Measurements from ENCODE around the gene TMC3. TPM values are rescaled to one million over a fixed set of nuclear protein-coding genes. Genes with fewer than 3 reads are reported as not detected.

The TMC3 gene
- total RNA-seq, 2 experiments from 2014 or later: not detected

- intact Hi-C loops (cut with DNase I, micrococcal nuclease): no loop called here
- Mint-ChIP-seq H3K27ac (no peak overlapping the region), H3K9me3 (no peaks in the 10 kb centered on the region), H3K36me3 (ENCODE audit: low read depth) (no peaks in the 10 kb centered on the region), H3K4me1 (ENCODE audit: low read depth) (no peaks in the 10 kb centered on the region), H3K4me3 (no peak overlapping the region), H3K27me3 (no peaks in the 10 kb centered on the region)
- Histone ChIP-seq H3K9me3 (ENCODE audit: control insufficient read depth in 1 of 2, insufficient read depth in 1 of 2, low read length in 2 of 2) (no peaks in the 10 kb centered on the region), H3K4me1 (ENCODE audit: insufficient read depth, low read length) (no peaks in the 10 kb centered on the region), H3K27me3 (ENCODE audit: control insufficient read depth in 1 of 2, insufficient read depth in 2 of 2, low read length in 2 of 2) (no peaks in the 10 kb centered on the region), H3K27ac (ENCODE audit: low read depth in 1 of 2, low read length in 2 of 2) (no peak overlapping the region), H3K36me3 (ENCODE audit: insufficient read depth, low read length) (no peaks in the 10 kb centered on the region), H3K4me3 (ENCODE audit: low read length) (no peak overlapping the region)
- ChIA-PET POLR2A (no interaction called here), CTCF (no interaction called here)
- DNase-seq (no peak), ATAC-seq (ENCODE audit: poor library complexity) (no peak)
- no peak for TF ChIP-seq CTCF (IDR thresholded peaks at IDR 0.05)
These were observed 26.1 kb downstream of the TMC3 start for GRCh38 chr15:81347910-81348309.

- CTCF ChIA-PET: no interaction called here
- no peaks in the 10 kb centered on the region for H3K4me1 Mint-ChIP-seq (ENCODE audit: low read depth)
- no peaks in the 10 kb centered on the region for H3K9me3 ChIP-seq (ENCODE audit: control insufficient read depth in 1 of 2, insufficient read depth in 1 of 2, low read length in 2 of 2)
These were observed 27.4 kb downstream of the TMC3 start for GRCh38 chr15:81346611-81347010.

GRCh38 chr15:81343371-81343770 is 30.6 kb downstream of the TMC3 start:
- Histone ChIP-seq H3K4me3 (ENCODE audit: low read length) (no peak overlapping the region), H3K4me1 (ENCODE audit: insufficient read depth, low read length) (no peaks in the 10 kb centered on the region), H3K27me3 (ENCODE audit: control insufficient read depth in 1 of 2, insufficient read depth in 2 of 2, low read length in 2 of 2) (no peaks in the 10 kb centered on the region), H3K9me3 (ENCODE audit: control insufficient read depth in 1 of 2, insufficient read depth in 1 of 2, low read length in 2 of 2) (no peaks in the 10 kb centered on the region), H3K36me3 (ENCODE audit: insufficient read depth, low read length) (no peaks in the 10 kb centered on the region), H3K27ac (ENCODE audit: low read depth in 1 of 2, low read length in 2 of 2) (no peak overlapping the region)
- H3K27me3 Mint-ChIP-seq: no peaks in the 10 kb centered on the region
- ChIA-PET CTCF (interaction anchor here (1.1 kb wide), 1 partner anchor 23 kb away, joined by 3 read pairs; no protein-coding TSS in a partner anchor), POLR2A (interaction anchor here (0.6 kb wide), 1 partner anchor 207 kb away, joined by 3 read pairs; no protein-coding TSS in a partner anchor)
- no peak overlapping the region for H3K4me3 Mint-ChIP-seq
- H3K27ac Mint-ChIP-seq: no peak overlapping the region
- H3K4me1 Mint-ChIP-seq (ENCODE audit: low read depth): no peaks in the 10 kb centered on the region
- ATAC-seq (ENCODE audit: poor library complexity) (no peak), DNase-seq (no peak)
- no peaks in the 10 kb centered on the region for H3K9me3 Mint-ChIP-seq
- TF ChIP-seq CTCF (IDR thresholded peaks at IDR 0.05): no peak
- H3K36me3 Mint-ChIP-seq (ENCODE audit: low read depth): no peaks in the 10 kb centered on the region
- intact Hi-C loops (cut with DNase I, micrococcal nuclease): no loop called here

More at GRCh38 chr15:81346611-81347010, 27.4 kb downstream of the TMC3 start:
- H3K4me3 ChIP-seq (ENCODE audit: low read length): no peak overlapping the region
- Mint-ChIP-seq H3K36me3 (ENCODE audit: low read depth) (no peaks in the 10 kb centered on the region), H3K9me3 (no peaks in the 10 kb centered on the region), H3K27me3 (no peaks in the 10 kb centered on the region), H3K4me3 (no peak overlapping the region), H3K27ac (no peak overlapping the region)
- H3K27me3 ChIP-seq (ENCODE audit: control insufficient read depth in 1 of 2, insufficient read depth in 2 of 2, low read length in 2 of 2): no peaks in the 10 kb centered on the region
- no peak overlapping the region for H3K27ac ChIP-seq (ENCODE audit: low read depth in 1 of 2, low read length in 2 of 2)
- no peak for DNase-seq
- H3K36me3 ChIP-seq (ENCODE audit: insufficient read depth, low read length): no peaks in the 10 kb centered on the region
- ATAC-seq (ENCODE audit: poor library complexity): no peak
- no peak for TF ChIP-seq CTCF (IDR thresholded peaks at IDR 0.05)
- POLR2A ChIA-PET: interaction anchor here (0.6 kb wide), 1 partner anchor 128 kb away, joined by 3 read pairs; no protein-coding TSS in a partner anchor
- intact Hi-C loops (cut with DNase I, micrococcal nuclease): no loop called here
- no peaks in the 10 kb centered on the region for H3K4me1 ChIP-seq (ENCODE audit: insufficient read depth, low read length)

Measured in CD4-positive, alpha-beta T cell (primary cell).